Loucy (cell line): ENCODE data around the gene PPP1R9B.

Experiments used
- H2AFZ ChIP-seq: fragments of 200-600 bp; sonication (generic); 2 replicates; pipeline ENCODE4 v1.6.0; 2016; ENCODE audit warnings: antibody characterized with exemption, mild to moderate bottlenecking, low read length, moderate library complexity
- H3F3A ChIP-seq: fragments of 200-600 bp; 2 replicates; pipeline ENCODE4 v1.6.0; 2016; ENCODE audit warnings: antibody characterized with exemption, low read depth, mild to moderate bottlenecking
- H3K27me3 ChIP-seq: fragments of 200-600 bp; sonication (generic); 2 replicates; pipeline ENCODE4 v1.6.1; 2014; ENCODE audit warnings: low read length, mild to moderate bottlenecking; ENCODE audit not compliant: insufficient read depth, poor library complexity, severe bottlenecking
- H3K36me3 ChIP-seq: fragments of 200-600 bp; sonication (generic); 2 replicates; pipeline ENCODE4 v1.6.1; 2016; ENCODE audit warnings: low read length; ENCODE audit not compliant: insufficient read depth
- H3K4me1 ChIP-seq: fragments of 200-600 bp; sonication (generic); 2 replicates; pipeline ENCODE4 v1.5.1; 2014; ENCODE audit warnings: low read length, mild to moderate bottlenecking; ENCODE audit not compliant: insufficient read depth, poor library complexity, severe bottlenecking
- H3K4me2 ChIP-seq: fragments of 200-600 bp; sonication (generic); 2 replicates; pipeline ENCODE4 v1.6.0; 2014; ENCODE audit warnings: antibody characterized with exemption, low read length, low read depth, mild to moderate bottlenecking; ENCODE audit not compliant: poor library complexity, severe bottlenecking
- H3K4me3 ChIP-seq: fragments of 200-600 bp; sonication (generic); 2 replicates; pipeline ENCODE4 v1.5.1; 2014; ENCODE audit warnings: low read length, mild to moderate bottlenecking, mixed read lengths; ENCODE audit not compliant: poor library complexity, severe bottlenecking
- H3K79me2 ChIP-seq: fragments of 200-600 bp; sonication (generic); 2 replicates; pipeline ENCODE4 v1.6.1; 2014; ENCODE audit warnings: low read length; ENCODE audit not compliant: insufficient read depth
- H3K9ac ChIP-seq: fragments of 200-600 bp; sonication (generic); 2 replicates; pipeline ENCODE4 v1.6.0; 2014; ENCODE audit warnings: mild to moderate bottlenecking, low read depth, low read length, moderate library complexity; ENCODE audit not compliant: poor library complexity, severe bottlenecking
- H3K9me2 ChIP-seq: fragments of 200-600 bp; sonication (generic); replicated peaks from 2 replicates; pipeline ENCODE4 v1.6.1; 2016; ENCODE audit warnings: low read depth, low read length, mixed read lengths
- H3K9me3 ChIP-seq: fragments of 200-600 bp; sonication (generic); 2 replicates; pipeline ENCODE4 v1.6.1; 2014; ENCODE audit warnings: mild to moderate bottlenecking, antibody characterized with exemption, low read length, low read depth; ENCODE audit not compliant: insufficient read depth
- H4K20me1 ChIP-seq: fragments of 200-600 bp; sonication (generic); 2 replicates; pipeline ENCODE4 v1.6.0; 2014; ENCODE audit warnings: antibody characterized with exemption, low read length, mild to moderate bottlenecking; ENCODE audit not compliant: insufficient read depth, poor library complexity, severe bottlenecking
- EZH2phosphoT487 ChIP-seq: fragments of 200-600 bp; IDR thresholded peaks from 2 replicates; pipeline ENCODE4 v1.6.1; 2018; ENCODE audit warnings: antibody characterized with exemption, mild to moderate bottlenecking, moderate library complexity, borderline replicate concordance
- TF ChIP-seq, protein P1 (sequence below): fragments of 200-600 bp; sonication (generic); conservative IDR thresholded peaks from 2 replicates; pipeline ENCODE4 v1.5.1; 2014; ENCODE audit warnings: mild to moderate bottlenecking, antibody characterized with exemption, low read length

Gene PPP1R9B

GRCh38 chr17:50096758-50097157, 53.7 kb downstream of the PPP1R9B start:
- H3K27me3 ChIP-seq = no peaks in the 10 kb centered on the region
- no peaks in the 10 kb centered on the region for H3F3A ChIP-seq
- H3K4me2 ChIP-seq = peak overlapping the region; percentile 69
- H3K79me2 ChIP-seq = peaks cover 12% of the 10 kb centered on the region; the same call in 1 of the 2 replicates
- no peak overlapping the region for H2AFZ ChIP-seq
- H3K9me3 ChIP-seq = no peaks in the 10 kb centered on the region
- H3K9ac ChIP-seq = peak overlapping the region; percentile 37
- peak overlapping the region; percentile 83 for H3K4me3 ChIP-seq
- H3K9me2 ChIP-seq = no peaks in the 10 kb centered on the region
- no peaks in the 10 kb centered on the region for H3K36me3 ChIP-seq
- TF ChIP-seq, protein P1, sequence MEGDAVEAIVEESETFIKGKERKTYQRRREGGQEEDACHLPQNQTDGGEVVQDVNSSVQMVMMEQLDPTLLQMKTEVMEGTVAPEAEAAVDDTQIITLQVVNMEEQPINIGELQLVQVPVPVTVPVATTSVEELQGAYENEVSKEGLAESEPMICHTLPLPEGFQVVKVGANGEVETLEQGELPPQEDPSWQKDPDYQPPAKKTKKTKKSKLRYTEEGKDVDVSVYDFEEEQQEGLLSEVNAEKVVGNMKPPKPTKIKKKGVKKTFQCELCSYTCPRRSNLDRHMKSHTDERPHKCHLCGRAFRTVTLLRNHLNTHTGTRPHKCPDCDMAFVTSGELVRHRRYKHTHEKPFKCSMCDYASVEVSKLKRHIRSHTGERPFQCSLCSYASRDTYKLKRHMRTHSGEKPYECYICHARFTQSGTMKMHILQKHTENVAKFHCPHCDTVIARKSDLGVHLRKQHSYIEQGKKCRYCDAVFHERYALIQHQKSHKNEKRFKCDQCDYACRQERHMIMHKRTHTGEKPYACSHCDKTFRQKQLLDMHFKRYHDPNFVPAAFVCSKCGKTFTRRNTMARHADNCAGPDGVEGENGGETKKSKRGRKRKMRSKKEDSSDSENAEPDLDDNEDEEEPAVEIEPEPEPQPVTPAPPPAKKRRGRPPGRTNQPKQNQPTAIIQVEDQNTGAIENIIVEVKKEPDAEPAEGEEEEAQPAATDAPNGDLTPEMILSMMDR = no peak
- no peak for TF ChIP-seq EZH2phosphoT487
- H4K20me1 ChIP-seq = no peaks in the 10 kb centered on the region
- H3K4me1 ChIP-seq = peaks cover 23% of the 10 kb centered on the region

DNA sequence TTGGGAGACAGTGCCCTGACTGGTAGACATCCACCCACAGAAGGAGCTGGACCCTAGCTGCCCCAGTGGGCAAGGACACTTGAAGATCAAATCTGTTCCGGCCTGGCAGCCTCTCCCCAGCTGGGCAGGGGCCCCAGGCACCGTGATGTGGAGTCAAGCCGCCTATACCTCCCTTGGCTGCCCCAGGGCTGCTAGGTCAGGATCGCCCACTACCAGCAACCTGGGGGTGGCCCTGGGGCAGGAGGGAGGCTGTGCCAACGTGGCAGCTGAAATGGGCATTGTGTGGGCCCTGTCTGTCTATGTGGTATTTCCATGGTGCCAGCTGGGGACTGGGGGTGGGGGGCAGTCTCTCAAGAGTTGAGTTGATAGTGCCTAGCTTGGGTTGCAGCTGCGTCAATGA, 54.4 kb downstream of the PPP1R9B start:
- Histone ChIP-seq H3K9ac (peak overlapping the region; percentile 82), H3K79me2 (peaks cover 12% of the 10 kb centered on the region; the same call in 1 of the 2 replicates), H3K4me3 (peak overlapping the region; percentile 83), H3K36me3 (no peaks in the 10 kb centered on the region), H2AFZ (no peak overlapping the region), H3K9me2 (no peaks in the 10 kb centered on the region), H3K27me3 (no peaks in the 10 kb centered on the region), H3K4me1 (peaks cover 23% of the 10 kb centered on the region), H3K9me3 (no peaks in the 10 kb centered on the region), H3F3A (no peaks in the 10 kb centered on the region), H4K20me1 (no peaks in the 10 kb centered on the region), H3K4me2 (peak overlapping the region; percentile 69)
- no peak for TF ChIP-seq EZH2phosphoT487
- TF ChIP-seq, protein P1 = no peak

GRCh38 chr17:50095626-50096037, 54.8 kb downstream of the PPP1R9B start:
- Histone ChIP-seq H3F3A (no peaks in the 10 kb centered on the region), H3K4me3 (peak overlapping the region; percentile 83), H3K36me3 (no peaks in the 10 kb centered on the region), H3K4me1 (peaks cover 23% of the 10 kb centered on the region), H2AFZ (peak overlapping the region; percentile 93), H3K27me3 (no peaks in the 10 kb centered on the region), H3K79me2 (peaks cover 12% of the 10 kb centered on the region; the same call in 1 of the 2 replicates), H4K20me1 (no peaks in the 10 kb centered on the region), H3K4me2 (peak overlapping the region; percentile 69), H3K9me2 (no peaks in the 10 kb centered on the region), H3K9ac (peak overlapping the region; percentile 82), H3K9me3 (no peaks in the 10 kb centered on the region)
- TF ChIP-seq, protein P1 = no peak
- no peak for TF ChIP-seq EZH2phosphoT487
